ENCODE data around the gene VPS26B.
"Not testable (repeated sequence)": the region's sequence is repeated elsewhere in the genome, so short reads cannot be mapped to it uniquely, and the experiment has no call there.

Gene VPS26B

GRCh38 chr11:134246678-134247077, 22.2 kb downstream of the VPS26B start:
- no peak overlapping the region for H3K9ac ChIP-seq (ENCODE audit: low read depth, low read length)
- H3K9me3 ChIP-seq (ENCODE audit: control insufficient read depth, insufficient read depth, low read length): no peaks in the 10 kb centered on the region
- H3K4me3 ChIP-seq (ENCODE audit: low read depth, low read length): no peak overlapping the region
- H3K27me3 ChIP-seq (ENCODE audit: control insufficient read depth, insufficient read depth, low read length): no peaks in the 10 kb centered on the region
- H3K27ac ChIP-seq (ENCODE audit: low read depth, low read length): no peak overlapping the region
- H3K4me1 ChIP-seq (ENCODE audit: control insufficient read depth, insufficient read depth, low read length): peaks cover 4% of the 10 kb centered on the region
- peaks cover 71% of the 10 kb centered on the region for H3K36me3 ChIP-seq (ENCODE audit: control insufficient read depth, insufficient read depth, low read length)

- Histone ChIP-seq H3K27ac (ENCODE audit: low read depth, low read length) (no peak overlapping the region), H3K36me3 (ENCODE audit: control insufficient read depth, insufficient read depth, low read length) (peaks cover 59% of the 10 kb centered on the region)
Observed at GRCh38 chr11:134248910-134249480, 24.5 kb downstream of the VPS26B start.

GRCh38 chr11:134250246-134250645, 25.8 kb downstream of the VPS26B start:
- no peaks in the 10 kb centered on the region for H3K9me3 ChIP-seq (ENCODE audit: control insufficient read depth, insufficient read depth, low read length)
- H3K4me1 ChIP-seq (ENCODE audit: control insufficient read depth, insufficient read depth, low read length): peaks cover 21% of the 10 kb centered on the region
- H3K36me3 ChIP-seq (ENCODE audit: control insufficient read depth, insufficient read depth, low read length): peaks cover 59% of the 10 kb centered on the region
- no peak overlapping the region for H3K4me3 ChIP-seq (ENCODE audit: low read depth, low read length)
- H3K27ac ChIP-seq (ENCODE audit: low read depth, low read length): no peak overlapping the region
- no peaks in the 10 kb centered on the region for H3K27me3 ChIP-seq (ENCODE audit: control insufficient read depth, insufficient read depth, low read length)
- H3K9ac ChIP-seq (ENCODE audit: low read depth, low read length): no peak overlapping the region

More at GRCh38 chr11:134248910-134249480, 24.5 kb downstream of the VPS26B start:
- Histone ChIP-seq H3K4me1 (ENCODE audit: control insufficient read depth, insufficient read depth, low read length) (peaks cover 13% of the 10 kb centered on the region), H3K9me3 (ENCODE audit: control insufficient read depth, insufficient read depth, low read length) (no peaks in the 10 kb centered on the region), H3K9ac (ENCODE audit: low read depth, low read length) (no peak overlapping the region), H3K27me3 (ENCODE audit: control insufficient read depth, insufficient read depth, low read length) (no peaks in the 10 kb centered on the region), H3K4me3 (ENCODE audit: low read depth, low read length) (no peak overlapping the region)

GRCh38 chr11:134250675-134251074, 26.2 kb downstream of the VPS26B start:
- Histone ChIP-seq H3K4me3 (ENCODE audit: low read depth, low read length) (no peak overlapping the region), H3K27ac (ENCODE audit: low read depth, low read length) (no peak overlapping the region), H3K9ac (ENCODE audit: low read depth, low read length) (no peak overlapping the region), H3K27me3 (ENCODE audit: control insufficient read depth, insufficient read depth, low read length) (no peaks in the 10 kb centered on the region), H3K9me3 (ENCODE audit: control insufficient read depth, insufficient read depth, low read length) (no peaks in the 10 kb centered on the region), H3K4me1 (ENCODE audit: control insufficient read depth, insufficient read depth, low read length) (peaks cover 21% of the 10 kb centered on the region), H3K36me3 (ENCODE audit: control insufficient read depth, insufficient read depth, low read length) (peaks cover 59% of the 10 kb centered on the region)

GRCh38 chr11:134252346-134253187, 28.1 kb downstream of the VPS26B start:
- Histone ChIP-seq H3K9ac (ENCODE audit: low read depth, low read length) (peak overlapping the region; percentile 28), H3K36me3 (ENCODE audit: control insufficient read depth, insufficient read depth, low read length) (peaks cover 52% of the 10 kb centered on the region), H3K9me3 (ENCODE audit: control insufficient read depth, insufficient read depth, low read length) (no peaks in the 10 kb centered on the region), H3K27ac (ENCODE audit: low read depth, low read length) (peak overlapping the region; percentile 23), H3K4me1 (ENCODE audit: control insufficient read depth, insufficient read depth, low read length) (peaks cover 21% of the 10 kb centered on the region), H3K27me3 (ENCODE audit: control insufficient read depth, insufficient read depth, low read length) (no peaks in the 10 kb centered on the region), H3K4me3 (ENCODE audit: low read depth, low read length) (peak overlapping the region; percentile 87)

- H3K4me1 ChIP-seq (ENCODE audit: control insufficient read depth, insufficient read depth, low read length): peaks cover 21% of the 10 kb centered on the region
- peaks cover 48% of the 10 kb centered on the region for H3K36me3 ChIP-seq (ENCODE audit: control insufficient read depth, insufficient read depth, low read length)
- peak within 1 kb of the TSS; percentile 87 for H3K4me3 ChIP-seq (ENCODE audit: low read depth, low read length)
- peak within 1 kb of the TSS; percentile 72 for H3K27ac ChIP-seq (ENCODE audit: low read depth, low read length)
- H3K9me3 ChIP-seq (ENCODE audit: control insufficient read depth, insufficient read depth, low read length): no peaks in the 10 kb centered on the region
- H3K27me3 ChIP-seq (ENCODE audit: control insufficient read depth, insufficient read depth, low read length): no peaks in the 10 kb centered on the region
- H3K9ac ChIP-seq (ENCODE audit: low read depth, low read length): peak within 1 kb of the TSS; percentile 61
Observed at GRCh38 chr11:134253188-134253993, 28.9 kb downstream of the VPS26B start, which contains the start of the genes ACAD8 and THYN1. Gene ACAD8, plus strand, starts transcription at chr11:134253568. Its CDS starts 33 bp downstream, at chr11:134253601. Gene THYN1, minus strand, starts transcription at chr11:134253352. Its CDS starts 470 bp downstream, at chr11:134252882.

- Histone ChIP-seq H3K27ac (ENCODE audit: low read depth, low read length) (no peak overlapping the region), H3K4me3 (ENCODE audit: low read depth, low read length) (peak overlapping the region; percentile 87), H3K9me3 (ENCODE audit: control insufficient read depth, insufficient read depth, low read length) (no peaks in the 10 kb centered on the region), H3K36me3 (ENCODE audit: control insufficient read depth, insufficient read depth, low read length) (peaks cover 48% of the 10 kb centered on the region), H3K27me3 (ENCODE audit: control insufficient read depth, insufficient read depth, low read length) (no peaks in the 10 kb centered on the region), H3K4me1 (ENCODE audit: control insufficient read depth, insufficient read depth, low read length) (peaks cover 21% of the 10 kb centered on the region), H3K9ac (ENCODE audit: low read depth, low read length) (no peak overlapping the region)
Observed at GRCh38 chr11:134254433-134255183, 30.1 kb downstream of the VPS26B start.

GRCh38 chr11:134255184-134255561, 30.7 kb downstream of the VPS26B start:
- not testable (repeated sequence) for H3K9me3 ChIP-seq (ENCODE audit: control insufficient read depth, insufficient read depth, low read length); H3K4me3 ChIP-seq (ENCODE audit: low read depth, low read length); H3K27me3 ChIP-seq (ENCODE audit: control insufficient read depth, insufficient read depth, low read length); H3K27ac ChIP-seq (ENCODE audit: low read depth, low read length); H3K9ac ChIP-seq (ENCODE audit: low read depth, low read length)
- Histone ChIP-seq H3K36me3 (ENCODE audit: control insufficient read depth, insufficient read depth, low read length) (peaks cover 48% of the 10 kb centered on the region), H3K4me1 (ENCODE audit: control insufficient read depth, insufficient read depth, low read length) (peaks cover 21% of the 10 kb centered on the region)

GRCh38 chr11:134257101-134257500, 32.6 kb downstream of the VPS26B start:
- Histone ChIP-seq H3K27me3 (ENCODE audit: control insufficient read depth, insufficient read depth, low read length) (no peaks in the 10 kb centered on the region), H3K36me3 (ENCODE audit: control insufficient read depth, insufficient read depth, low read length) (peaks cover 52% of the 10 kb centered on the region), H3K27ac (ENCODE audit: low read depth, low read length) (no peak overlapping the region), H3K4me3 (ENCODE audit: low read depth, low read length) (no peak overlapping the region), H3K9me3 (ENCODE audit: control insufficient read depth, insufficient read depth, low read length) (no peaks in the 10 kb centered on the region), H3K9ac (ENCODE audit: low read depth, low read length) (no peak overlapping the region), H3K4me1 (ENCODE audit: control insufficient read depth, insufficient read depth, low read length) (peaks cover 12% of the 10 kb centered on the region)

GRCh38 chr11:134258577-134258976, 34.1 kb downstream of the VPS26B start:
- Histone ChIP-seq H3K27ac (ENCODE audit: low read depth, low read length) (no peak overlapping the region), H3K36me3 (ENCODE audit: control insufficient read depth, insufficient read depth, low read length) (peaks cover 66% of the 10 kb centered on the region), H3K4me1 (ENCODE audit: control insufficient read depth, insufficient read depth, low read length) (peaks cover 8% of the 10 kb centered on the region; the same call in 1 of the 2 replicates), H3K27me3 (ENCODE audit: control insufficient read depth, insufficient read depth, low read length) (no peaks in the 10 kb centered on the region), H3K9me3 (ENCODE audit: control insufficient read depth, insufficient read depth, low read length) (no peaks in the 10 kb centered on the region), H3K9ac (ENCODE audit: low read depth, low read length) (no peak overlapping the region), H3K4me3 (ENCODE audit: low read depth, low read length) (no peak overlapping the region)

Measured in HUES48 (cell line).